Heart left ventricle (tissue), 16 donors: Measurements from ENCODE around the gene WDR86. TPM values are rescaled to one million over a fixed set of nuclear protein-coding genes. Genes with fewer than 3 reads are reported as not detected.

ENCODE experiments used
- ATAC-seq, 4 donors: fragments of 200-7000 bp; cut with Tn5 transposase; one replicate each; pipeline ENCODE4 v1.9.1; 2020 to 2022; ENCODE audit warnings: moderate library complexity in 4 of 4, mild to moderate bottlenecking in 3 of 4, moderate number of reproducible peaks in 1 of 4
- DNase-seq, 5 donors: peaks; one replicate each; pipeline ENCODE4 v3.0.0-alpha.2; 2020
- H3K27ac ChIP-seq, 12 donors: fragments of 200-600 bp; sonication (generic) in 4 of 12; one replicate each; pipeline versions ENCODE4 v1.5.0 to v1.8.0; 2016 to 2022; ENCODE audit warnings: mild to moderate bottlenecking in 2 of 12
- H3K27me3 ChIP-seq, 9 donors: fragments of 200-600 bp; sonication (generic) in 2 of 9; one replicate each; pipeline versions ENCODE4 v1.5.1 to v1.8.0; 2016 to 2022; ENCODE audit warnings: mild to moderate bottlenecking in 3 of 9
- H3K36me3 ChIP-seq, 9 donors: fragments of 200-600 bp; sonication (generic) in 2 of 9; one replicate each; pipeline versions ENCODE4 v1.5.0 to v1.8.0; 2018 to 2022; ENCODE audit warnings: mild to moderate bottlenecking in 2 of 9
- H3K4me1 ChIP-seq, 12 donors: fragments of 200-600 bp; sonication (generic) in 4 of 12; one replicate each; pipeline versions ENCODE4 v1.5.0 to v1.8.0; 2016 to 2022; ENCODE audit warnings: mild to moderate bottlenecking in 3 of 12
- H3K4me3 ChIP-seq, 12 donors: fragments of 200-600 bp; sonication (generic) in 4 of 12; one replicate each; pipeline versions ENCODE4 v1.5.0 to v1.8.0; 2017 to 2022; ENCODE audit warnings: mild to moderate bottlenecking in 9 of 12, moderate library complexity in 4 of 12
- H3K9me3 ChIP-seq, 12 donors: fragments of 200-600 bp; sonication (generic) in 4 of 12; one replicate each; pipeline versions ENCODE4 v1.5.0 to v1.8.0; 2016 to 2022; ENCODE audit warnings: mild to moderate bottlenecking in 1 of 12
- CTCF ChIP-seq, 12 donors: fragments of 200-600 bp; sonication (generic) in 4 of 12; IDR thresholded peaks; one replicate each; pipeline versions ENCODE4 v1.5.0 to v1.8.0; 2018 to 2022; ENCODE audit warnings: antibody characterized with exemption in 12 of 12, mild to moderate bottlenecking in 5 of 12
- POLR2A ChIP-seq, 2 donors: fragments of 450-650 bp; IDR thresholded peaks; one replicate each; pipeline ENCODE4 v1.6.1; 2017; ENCODE audit warnings: antibody characterized with exemption in 2 of 2, mild to moderate bottlenecking in 2 of 2, moderate library complexity in 2 of 2
- WGBS, 4 donors: extraction: QIAGEN DNeasy Blood & Tissue Kit in 2 of 4; methylation state at CpG; one replicate each; pipeline versions ENCODE4 v1.1.5 to v1.1.7; 2013 to 2018; 5-methylcytosine and 5-hydroxymethylcytosine counted together
- intact Hi-C, 10 donors: fragments of 100-400 bp; cut with DNase I; formaldehyde crosslinking; loops; one replicate each; pipeline versions ENCODE4 v1.11.1 to v1.14.2; 2022
- polyA plus RNA-seq, 2 donors: library from polyadenylated mRNA; stranded (reverse); fragments of 200-250 nt; gene quantifications; one replicate each; pipeline ENCODE4 v1.2.3, GENCODE V29; 2013
- total RNA-seq, 9 donors: library from RNA; depleted of rRNA in 2 of 9; stranded (reverse); fragments of >200 nt in 2 of 9; fragmentation: NEBNext Ultra II Directional in 3 of 9; extraction: Animal tissue kit (Norgen Biotek cat#: 25700) in 3 of 9; gene quantifications; one replicate each; pipeline versions ENCODE4 v1.1.0 to v1.2.4, GENCODE V29; 2016 to 2023
- donor health status: ischemic (EF 13 %, LVEDD 7.1; RV severe dilation, severe dysfunction).
- donor health status: healthy with polysubstance abuse.
- donor health status: DM: no; HTN: yes; CAD: no.
- donor health status: DM: no; HTN: no; CAD: no.
- donor health status: ischemic (EF 25% LVEDD 6.9; RV normal size, moderate dysfunction).
- donor health status: ischemic (EF 25% LVEDD 5.7; RV mildly dilated, moderate dysfunction).
- donor health status: healthy.
- donor health status: DM: yes; HTN: yes; CAD: no.
- donor health status: ischemic (EF 35%, LVEDD 5.7; RV mildly dilated, moderate dysfunction).
- donor health status: nonischemic (EF 11% LVEDD 7.7; RV severe dilation, severe dysfunction).
- donor health status: DM: yes; HTN: yes; CAD: no.
- donor health status: PGD.
- donor health status: ischemic (EF 29% LVEDD 5.4; RV normal size, mild dysfunction).
- donor health status: nonischemic (EF 23%, LVEDD 6.1; RV moderate dilation, normal function).

WDR86 gene
- total and polyA plus RNA-seq, 11 donors = 0.37 to 1.7 (median 0.52) TPM; not detected in 5

GRCh38 chr7:151363182-151363581, 46.7 kb downstream of the WDR86 start:
- 90 to 98% (median 96%) methylated on average over 1 of the region's 1 CpG for WGBS, 4 donors
- peaks cover 0 to 15% (median 2%) of the 10 kb centered on the region in 12 donors for H3K4me1 ChIP-seq
- ATAC-seq (no peak), DNase-seq (no peak)
- no peak overlapping the region for H3K4me3 ChIP-seq
- TF ChIP-seq CTCF (IDR thresholded peaks at IDR 0.05) (no peak), POLR2A (IDR thresholded peaks at IDR 0.05) (no peak)
- peaks cover 0 to 73% (median 59%) of the 10 kb centered on the region in 9 donors for H3K36me3 ChIP-seq
- peaks cover 0 to 3% (median 0%) of the 10 kb centered on the region in 12 donors for H3K9me3 ChIP-seq
- intact Hi-C loops = loop anchor here in 1 of 10 donors (10.0 kb wide), 1 partner anchor 192 kb away; no protein-coding TSS in a partner anchor
- no peaks in the 10 kb centered on the region for H3K27me3 ChIP-seq
- H3K27ac ChIP-seq = no peak overlapping the region

GRCh38 chr7:151361193-151361959, 48.5 kb downstream of the WDR86 start:
- peaks cover 0 to 81% (median 73%) of the 10 kb centered on the region in 9 donors for H3K36me3 ChIP-seq
- 87 to 90% (median 90%) methylated on average over 3 of the region's 3 CpGs for WGBS, 4 donors
- H3K9me3 ChIP-seq = peaks cover 0 to 3% (median 0%) of the 10 kb centered on the region in 12 donors
- no peak for ATAC-seq
- intact Hi-C loops = loop anchor here in 1 of 10 donors (10.0 kb wide), 1 partner anchor 193 kb away; no protein-coding TSS in a partner anchor
- no peak for TF ChIP-seq POLR2A (IDR thresholded peaks at IDR 0.05)
- TF ChIP-seq CTCF (IDR thresholded peaks at IDR 0.05) = no peak
- H3K4me3 ChIP-seq = no peak overlapping the region
- no peak for DNase-seq
- no peak overlapping the region for H3K27ac ChIP-seq
- peaks cover 0 to 4% (median 0%) of the 10 kb centered on the region in 12 donors for H3K4me1 ChIP-seq
- H3K27me3 ChIP-seq = no peaks in the 10 kb centered on the region

- H3K9me3 ChIP-seq = no peaks in the 10 kb centered on the region
- whole genome bisulfite sequencing, 4 donors = 69 to 83% (median 77%) methylated on average over 5 of the region's 5 CpGs
- no peak for DNase-seq
- TF ChIP-seq POLR2A (IDR thresholded peaks at IDR 0.05) = no peak
- TF ChIP-seq CTCF (IDR thresholded peaks at IDR 0.05) = no peak
- H3K27ac ChIP-seq = peak overlapping the region in 1 of 12 donors; percentile 54
- H3K4me3 ChIP-seq = no peak overlapping the region
- no peaks in the 10 kb centered on the region for H3K27me3 ChIP-seq
- intact Hi-C loops = loop anchor here in 1 of 10 donors (5.0 kb wide), 1 partner anchor 35 kb away; no protein-coding TSS in a partner anchor
- H3K4me1 ChIP-seq = peaks cover 0 to 30% (median 9%) of the 10 kb centered on the region in 12 donors
- peaks cover 0 to 100% (median 91%) of the 10 kb centered on the region in 9 donors for H3K36me3 ChIP-seq
- ATAC-seq = no peak
Observed at GRCh38 chr7:151352512-151352911, 57.3 kb downstream of the WDR86 start.

- no peak for DNase-seq
Observed at GRCh38 chr7:151351967-151352366, 57.9 kb downstream of the WDR86 start.

More at GRCh38 chr7:151351967-151352366, 57.9 kb downstream of the WDR86 start:
- Histone ChIP-seq H3K4me1 (peaks cover 0 to 30% (median 9%) of the 10 kb centered on the region in 12 donors), H3K36me3 (peaks cover 0 to 100% (median 91%) of the 10 kb centered on the region in 9 donors), H3K27ac (peak overlapping the region in 1 of 12 donors; percentile 54), H3K4me3 (no peak overlapping the region), H3K9me3 (no peaks in the 10 kb centered on the region), H3K27me3 (no peaks in the 10 kb centered on the region)
- ATAC-seq = no peak
- no peak for TF ChIP-seq POLR2A (IDR thresholded peaks at IDR 0.05)
- no peak for TF ChIP-seq CTCF (IDR thresholded peaks at IDR 0.05)
- WGBS, 4 donors = 76 to 86% (median 83%) methylated on average over 6 of the region's 6 CpGs
- intact Hi-C loops = loop anchor here in 4 of 10 donors (2.0 to 5.0 kb wide), 2 partner anchors 35 to 37 kb away; no protein-coding TSS in a partner anchor
